Measurements from ENCODE around the gene TTF2.

TTF2 gene

GRCh38 chr1:117047271-117047670 lies 12.9 kb upstream of the TTF2 start:
- no peak for DNase-seq

GRCh38 chr1:117049857-117050256 lies 10.3 kb upstream of the TTF2 start:
- DNase-seq = no peak

GRCh38 chr1:117051224-117052064 lies 8.7 kb upstream of the TTF2 start:
- peak; percentile 14 for DNase-seq

- DNase-seq = no peak
These were observed 6.1 kb upstream of the TTF2 start for GRCh38 chr1:117054068-117054467.

GRCh38 chr1:117058810-117059209 lies 1.3 kb upstream of the TTF2 start:
- no peak for DNase-seq

- DNase-seq = peak; percentile 67
These were observed 820 bp upstream of the TTF2 start for GRCh38 chr1:117059334-117059677.

- no peak for DNase-seq
These were observed 553 bp downstream of the TTF2 start for GRCh38 chr1:117060441-117061317.

GRCh38 chr1:117061986-117062415 lies 1.9 kb downstream of the TTF2 start:
- DNase-seq = no peak

- no peak for DNase-seq
These were observed 6.2 kb downstream of the TTF2 start for GRCh38 chr1:117066367-117066766.

- peak; percentile 33 for DNase-seq
These were observed 7.6 kb downstream of the TTF2 start for GRCh38 chr1:117067533-117068370.

- DNase-seq = no peak
These were observed 8.5 kb downstream of the TTF2 start for GRCh38 chr1:117068580-117068979.

GRCh38 chr1:117069220-117069844 lies 9.2 kb downstream of the TTF2 start:
- no peak for DNase-seq

- no peak for DNase-seq
These were observed 10.0 kb downstream of the TTF2 start for GRCh38 chr1:117070124-117070523.

GRCh38 chr1:117076648-117077047 lies 16.5 kb downstream of the TTF2 start:
- no peak for DNase-seq

- DNase-seq = no peak
These were observed 17.1 kb downstream of the TTF2 start for GRCh38 chr1:117077267-117077666.

- no peak for DNase-seq
These were observed 19.6 kb downstream of the TTF2 start for GRCh38 chr1:117079737-117080136.

- no peak for DNase-seq
These were observed 24.1 kb downstream of the TTF2 start for GRCh38 chr1:117084231-117084630.

GRCh38 chr1:117087686-117088085 lies 27.6 kb downstream of the TTF2 start:
- no peak for DNase-seq

- DNase-seq = no peak
These were observed 29.9 kb downstream of the TTF2 start for GRCh38 chr1:117089996-117090395.

- no peak for DNase-seq
These were observed 32.5 kb downstream of the TTF2 start for GRCh38 chr1:117092594-117092993.

- DNase-seq = no peak
These were observed 33.0 kb downstream of the TTF2 start for GRCh38 chr1:117093091-117093534.

GRCh38 chr1:117093870-117094621 lies 33.9 kb downstream of the TTF2 start:
- DNase-seq = peak; percentile 22
